ENCODE data around the gene RAB3D. TPM values are rescaled to one million over a fixed set of nuclear protein-coding genes. Genes with fewer than 3 reads are reported as not detected.

Gene RAB3D
- total and polyA plus RNA-seq, 2 donors (not counting 1 experiment from before 2014, with no cell fraction given), result 11.5 to 20.0 TPM

GRCh38 chr19:11377756-11378155, 38.3 kb upstream of the RAB3D start:
- Histone ChIP-seq H3K27ac (ENCODE audit: insufficient read depth, low read length) (peak overlapping the region; percentile 46), H3K79me2 (ENCODE audit: control insufficient read depth, insufficient read depth, low read length) (peaks cover 7% of the 10 kb centered on the region), H4K20me1 (ENCODE audit: control insufficient read depth, extremely low read depth, insufficient read depth, low read length) (no peaks in the 10 kb centered on the region), H3K4me1 (ENCODE audit: control insufficient read depth, extremely low read depth, insufficient read depth, low read length) (peaks cover 31% of the 10 kb centered on the region), H3K9me3 (ENCODE audit: control insufficient read depth, insufficient read depth, low read depth, low read length) (no peaks in the 10 kb centered on the region), H3K4me2 (ENCODE audit: extremely low read depth, insufficient read depth, low read length) (peak overlapping the region; percentile 54), H2AFZ (ENCODE audit: low read length) (no peak overlapping the region), H3K36me3 (ENCODE audit: control insufficient read depth, insufficient read depth, low read length) (no peaks in the 10 kb centered on the region), H3K4me3 (replicated peaks in 1 of 4; ENCODE audit: control extremely low read depth in 1 of 4, insufficient read depth in 1 of 4, low read depth in 3 of 4, low read length in 4 of 4) (no peak overlapping the region), H3K27me3 (ENCODE audit: control insufficient read depth, insufficient read depth, low read length) (no peaks in the 10 kb centered on the region), H3K9ac (ENCODE audit: insufficient read depth, low read length) (no peak overlapping the region)
- DNase-seq (ENCODE audit: low read depth in 2 of 2), result peak in 1 of 2 donors; percentile 49
- TF ChIP-seq CTCF (conservative IDR thresholded peaks at IDR 0.05 in 1 of 2, IDR thresholded peaks at IDR 0.05 in 1 of 2; ENCODE audit: low read depth in 1 of 2, low read length in 2 of 2), result no peak

- H3K27me3 ChIP-seq (ENCODE audit: control insufficient read depth, insufficient read depth, low read length), result no peaks in the 10 kb centered on the region
- H4K20me1 ChIP-seq (ENCODE audit: control insufficient read depth, extremely low read depth, insufficient read depth, low read length), result no peaks in the 10 kb centered on the region
- peak; percentile 91 to 92 for DNase-seq (ENCODE audit: low read depth in 2 of 2)
- peak overlapping the region; percentile 48 for H3K27ac ChIP-seq (ENCODE audit: insufficient read depth, low read length)
- peak overlapping the region; percentile 51 for H2AFZ ChIP-seq (ENCODE audit: low read length)
- H3K79me2 ChIP-seq (ENCODE audit: control insufficient read depth, insufficient read depth, low read length), result peaks cover 7% of the 10 kb centered on the region
- H3K9ac ChIP-seq (ENCODE audit: insufficient read depth, low read length), result no peak overlapping the region
- H3K9me3 ChIP-seq (ENCODE audit: control insufficient read depth, insufficient read depth, low read depth, low read length), result no peaks in the 10 kb centered on the region
- TF ChIP-seq EZH2 (IDR thresholded peaks at IDR 0.05; ENCODE audit: low read length, missing control alignments), result no peak
- no peak for TF ChIP-seq CTCF (conservative IDR thresholded peaks at IDR 0.05 in 1 of 2, IDR thresholded peaks at IDR 0.05 in 1 of 2; ENCODE audit: low read depth in 1 of 2, low read length in 2 of 2)
- peaks cover 31% of the 10 kb centered on the region for H3K4me1 ChIP-seq (ENCODE audit: control insufficient read depth, extremely low read depth, insufficient read depth, low read length)
- peak overlapping the region; percentile 75 for H3K4me2 ChIP-seq (ENCODE audit: extremely low read depth, insufficient read depth, low read length)
- no peak overlapping the region for H3K4me3 ChIP-seq (replicated peaks in 1 of 4; ENCODE audit: control extremely low read depth in 1 of 4, insufficient read depth in 1 of 4, low read depth in 3 of 4, low read length in 4 of 4)
- no peaks in the 10 kb centered on the region for H3K36me3 ChIP-seq (ENCODE audit: control insufficient read depth, insufficient read depth, low read length)
These were observed 37.8 kb upstream of the RAB3D start for GRCh38 chr19:11377237-11377636.

- Histone ChIP-seq H3K9me3 (ENCODE audit: control insufficient read depth, insufficient read depth, low read depth, low read length) (no peaks in the 10 kb centered on the region), H3K4me3 (replicated peaks in 1 of 4; ENCODE audit: control extremely low read depth in 1 of 4, insufficient read depth in 1 of 4, low read depth in 3 of 4, low read length in 4 of 4) (peak overlapping the region; percentile 30 to 69 (median 55)), H3K79me2 (ENCODE audit: control insufficient read depth, insufficient read depth, low read length) (peaks cover 7% of the 10 kb centered on the region), H3K9ac (ENCODE audit: insufficient read depth, low read length) (peak overlapping the region; percentile 30), H2AFZ (ENCODE audit: low read length) (peak overlapping the region; percentile 4), H3K27ac (ENCODE audit: insufficient read depth, low read length) (peak overlapping the region; percentile 77), H4K20me1 (ENCODE audit: control insufficient read depth, extremely low read depth, insufficient read depth, low read length) (no peaks in the 10 kb centered on the region), H3K4me2 (ENCODE audit: extremely low read depth, insufficient read depth, low read length) (peak overlapping the region; percentile 96), H3K4me1 (ENCODE audit: control insufficient read depth, extremely low read depth, insufficient read depth, low read length) (peaks cover 29% of the 10 kb centered on the region), H3K27me3 (ENCODE audit: control insufficient read depth, insufficient read depth, low read length) (no peaks in the 10 kb centered on the region), H3K36me3 (ENCODE audit: control insufficient read depth, insufficient read depth, low read length) (no peaks in the 10 kb centered on the region)
- no peak for TF ChIP-seq CTCF (conservative IDR thresholded peaks at IDR 0.05 in 1 of 2, IDR thresholded peaks at IDR 0.05 in 1 of 2; ENCODE audit: low read depth in 1 of 2, low read length in 2 of 2)
- TF ChIP-seq EZH2 (IDR thresholded peaks at IDR 0.05; ENCODE audit: low read length, missing control alignments), result no peak
- DNase-seq (ENCODE audit: low read depth in 2 of 2), result no peak
These were observed 35.9 kb upstream of the RAB3D start for GRCh38 chr19:11375143-11375948.
